ENCODE results near the gene CYB5R2.

GRCh38 chr11:7690648-7691047 lies 17.3 kb upstream of the CYB5R2 start:
- TF ChIP-seq CTCF (IDR thresholded peaks at IDR 0.05) (no peak), EZH2 (IDR thresholded peaks at IDR 0.05; ENCODE audit: borderline replicate concordance, insufficient read depth, low read depth, low read length, poor library complexity, severe bottlenecking) (no peak)
